Measurements from ENCODE around the gene CLDN10. TPM values are rescaled to one million over a fixed set of nuclear protein-coding genes. Genes with fewer than 3 reads are reported as not detected.

The CLDN10 gene
- total and polyA plus RNA-seq, 2 donors (not counting 1 experiment from before 2014, with no cell fraction given), result not detected

DNA sequence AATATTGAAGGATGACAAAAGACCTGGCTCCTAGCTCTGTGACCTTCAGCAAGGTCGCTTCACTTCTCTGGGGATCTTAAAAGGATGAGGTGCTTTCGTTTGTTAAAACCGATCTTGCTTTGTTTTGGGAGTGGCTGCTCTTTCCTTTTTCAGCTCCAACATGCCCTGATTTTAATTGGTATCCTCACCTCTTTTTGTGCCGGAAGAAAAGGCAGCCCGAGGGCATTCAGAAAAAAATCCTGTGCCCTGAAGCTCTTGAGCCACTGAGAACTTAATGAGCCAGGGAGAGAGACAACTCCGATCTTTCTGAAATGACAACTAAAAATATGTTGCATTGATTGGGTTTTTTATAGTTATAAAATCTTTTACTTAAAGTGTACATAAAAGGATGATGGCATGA, 19.4 kb downstream of the CLDN10 start:
- ATAC-seq (ENCODE audit: low read depth), result no peak
- Mint-ChIP-seq H3K27ac (no peak overlapping the region), H3K4me3 (no peak overlapping the region), H3K27me3 (peaks cover 28% of the 10 kb centered on the region), H3K4me1 (no peaks in the 10 kb centered on the region), H3K9me3 (ENCODE audit: insufficient read depth) (no peaks in the 10 kb centered on the region)
- CTCF ChIA-PET, result no interaction called here
- Histone ChIP-seq H3K27me3 (replicated peaks in 1 of 4; ENCODE audit: control extremely low read depth in 1 of 4, control insufficient read depth in 3 of 4, insufficient read depth in 4 of 4, low read length in 3 of 4) (no peaks in the 10 kb centered on the region), H4K20me1 (ENCODE audit: control insufficient read depth, insufficient read depth, low read length, poor library complexity, severe bottlenecking) (no peaks in the 10 kb centered on the region), H3K9me3 (ENCODE audit: control extremely low read depth in 1 of 3, control insufficient read depth in 2 of 3, insufficient read depth in 1 of 3, low read length in 2 of 3) (no peaks in the 10 kb centered on the region), H3K4me1 (ENCODE audit: control insufficient read depth in 2 of 2, insufficient read depth in 2 of 2, low read length in 2 of 2) (no peaks in the 10 kb centered on the region), H3K79me2 (ENCODE audit: control insufficient read depth, insufficient read depth, low read length) (no peaks in the 10 kb centered on the region), H3K36me3 (replicated peaks in 1 of 2; ENCODE audit: control extremely low read depth in 1 of 2, control insufficient read depth in 1 of 2, extremely low read depth in 1 of 2, insufficient read depth in 2 of 2, low read length in 1 of 2) (no peaks in the 10 kb centered on the region), H3K4me2 (replicated peaks; ENCODE audit: low read depth, low read length, poor library complexity, severe bottlenecking) (no peak overlapping the region), H2AFZ (ENCODE audit: insufficient read depth, low read depth, low read length, poor library complexity, severe bottlenecking) (no peak overlapping the region), H3K27ac (ENCODE audit: low read length in 2 of 2) (no peak overlapping the region), H3K9ac (ENCODE audit: low read length) (no peak overlapping the region), H3K4me3 (ENCODE audit: control extremely low read depth in 1 of 5, extremely low read depth in 1 of 5, insufficient read depth in 1 of 5, low read depth in 2 of 5, low read length in 4 of 5) (no peak overlapping the region)
- TF ChIP-seq, protein P1, sequence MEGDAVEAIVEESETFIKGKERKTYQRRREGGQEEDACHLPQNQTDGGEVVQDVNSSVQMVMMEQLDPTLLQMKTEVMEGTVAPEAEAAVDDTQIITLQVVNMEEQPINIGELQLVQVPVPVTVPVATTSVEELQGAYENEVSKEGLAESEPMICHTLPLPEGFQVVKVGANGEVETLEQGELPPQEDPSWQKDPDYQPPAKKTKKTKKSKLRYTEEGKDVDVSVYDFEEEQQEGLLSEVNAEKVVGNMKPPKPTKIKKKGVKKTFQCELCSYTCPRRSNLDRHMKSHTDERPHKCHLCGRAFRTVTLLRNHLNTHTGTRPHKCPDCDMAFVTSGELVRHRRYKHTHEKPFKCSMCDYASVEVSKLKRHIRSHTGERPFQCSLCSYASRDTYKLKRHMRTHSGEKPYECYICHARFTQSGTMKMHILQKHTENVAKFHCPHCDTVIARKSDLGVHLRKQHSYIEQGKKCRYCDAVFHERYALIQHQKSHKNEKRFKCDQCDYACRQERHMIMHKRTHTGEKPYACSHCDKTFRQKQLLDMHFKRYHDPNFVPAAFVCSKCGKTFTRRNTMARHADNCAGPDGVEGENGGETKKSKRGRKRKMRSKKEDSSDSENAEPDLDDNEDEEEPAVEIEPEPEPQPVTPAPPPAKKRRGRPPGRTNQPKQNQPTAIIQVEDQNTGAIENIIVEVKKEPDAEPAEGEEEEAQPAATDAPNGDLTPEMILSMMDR (IDR thresholded peaks at IDR 0.05), result no peak
- TF ChIP-seq EZH2 (IDR thresholded peaks at IDR 0.05; ENCODE audit: borderline replicate concordance, insufficient read depth, low read depth, low read length, poor library complexity, severe bottlenecking), result no peak
- POLR2A ChIA-PET, result no interaction called here
- 96% methylated on average over 3 of the region's 6 CpGs for WGBS (ENCODE audit: insufficient coverage)
- no peak for DNase-seq
- intact Hi-C loops (cut with micrococcal nuclease), result no loop called here

DNA sequence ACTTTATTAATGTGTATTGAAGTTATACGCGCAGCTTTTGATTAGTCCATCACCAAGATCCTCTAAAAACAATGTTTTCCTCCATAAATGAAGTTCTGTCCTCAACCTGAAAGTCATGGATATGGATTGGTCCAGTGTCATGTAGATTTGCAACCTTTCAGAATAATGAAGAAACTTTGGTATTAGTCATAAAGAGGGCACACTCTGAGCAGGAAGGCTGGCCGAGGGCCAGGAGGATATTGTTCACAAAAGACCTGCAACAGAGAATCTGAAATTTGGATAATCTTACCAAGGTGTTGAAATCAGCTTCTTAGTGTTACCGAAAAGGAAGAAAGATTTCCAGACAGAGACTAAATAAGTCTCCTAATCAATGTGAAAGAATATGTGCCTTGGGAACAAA, 20.7 kb downstream of the CLDN10 start:
- CTCF ChIA-PET, result no interaction called here
- DNase-seq (no peak), ATAC-seq (ENCODE audit: low read depth) (no peak)
- no peaks in the 10 kb centered on the region for H3K36me3 ChIP-seq (replicated peaks in 1 of 2; ENCODE audit: control extremely low read depth in 1 of 2, control insufficient read depth in 1 of 2, extremely low read depth in 1 of 2, insufficient read depth in 2 of 2, low read length in 1 of 2)
- Mint-ChIP-seq H3K9me3 (ENCODE audit: insufficient read depth) (no peaks in the 10 kb centered on the region), H3K4me3 (no peak overlapping the region), H3K27ac (no peak overlapping the region), H3K27me3 (peaks cover 30% of the 10 kb centered on the region), H3K4me1 (no peaks in the 10 kb centered on the region)
- intact Hi-C loops (cut with micrococcal nuclease), result no loop called here
- H3K9ac ChIP-seq (ENCODE audit: low read length), result no peak overlapping the region
- TF ChIP-seq, protein P1 (IDR thresholded peaks at IDR 0.05), result no peak
- TF ChIP-seq EZH2 (IDR thresholded peaks at IDR 0.05; ENCODE audit: borderline replicate concordance, insufficient read depth, low read depth, low read length, poor library complexity, severe bottlenecking), result no peak
- no peaks in the 10 kb centered on the region for H3K9me3 ChIP-seq (ENCODE audit: control extremely low read depth in 1 of 3, control insufficient read depth in 2 of 3, insufficient read depth in 1 of 3, low read length in 2 of 3)
- H3K4me2 ChIP-seq (replicated peaks; ENCODE audit: low read depth, low read length, poor library complexity, severe bottlenecking), result no peak overlapping the region
- H3K27me3 ChIP-seq (replicated peaks in 1 of 4; ENCODE audit: control extremely low read depth in 1 of 4, control insufficient read depth in 3 of 4, insufficient read depth in 4 of 4, low read length in 3 of 4), result no peaks in the 10 kb centered on the region
- no peaks in the 10 kb centered on the region for H3K4me1 ChIP-seq (ENCODE audit: control insufficient read depth in 2 of 2, insufficient read depth in 2 of 2, low read length in 2 of 2)
- no peaks in the 10 kb centered on the region for H4K20me1 ChIP-seq (ENCODE audit: control insufficient read depth, insufficient read depth, low read length, poor library complexity, severe bottlenecking)
- H3K79me2 ChIP-seq (ENCODE audit: control insufficient read depth, insufficient read depth, low read length), result no peaks in the 10 kb centered on the region
- WGBS (ENCODE audit: insufficient coverage), result 67% methylated on average over 1 of the region's 4 CpGs
- no peak overlapping the region for H3K27ac ChIP-seq (ENCODE audit: low read length in 2 of 2)
- no peak overlapping the region for H2AFZ ChIP-seq (ENCODE audit: insufficient read depth, low read depth, low read length, poor library complexity, severe bottlenecking)
- H3K4me3 ChIP-seq (ENCODE audit: control extremely low read depth in 1 of 5, extremely low read depth in 1 of 5, insufficient read depth in 1 of 5, low read depth in 2 of 5, low read length in 4 of 5), result no peak overlapping the region
- POLR2A ChIA-PET, result no interaction called here

All from B cell (primary cell).